ENCODE measurements around the gene KRTCAP2.
"Not testable (repeated sequence)": the region's sequence is repeated elsewhere in the genome, so short reads cannot be mapped to it uniquely, and the experiment has no call there.

The KRTCAP2 gene

DNA sequence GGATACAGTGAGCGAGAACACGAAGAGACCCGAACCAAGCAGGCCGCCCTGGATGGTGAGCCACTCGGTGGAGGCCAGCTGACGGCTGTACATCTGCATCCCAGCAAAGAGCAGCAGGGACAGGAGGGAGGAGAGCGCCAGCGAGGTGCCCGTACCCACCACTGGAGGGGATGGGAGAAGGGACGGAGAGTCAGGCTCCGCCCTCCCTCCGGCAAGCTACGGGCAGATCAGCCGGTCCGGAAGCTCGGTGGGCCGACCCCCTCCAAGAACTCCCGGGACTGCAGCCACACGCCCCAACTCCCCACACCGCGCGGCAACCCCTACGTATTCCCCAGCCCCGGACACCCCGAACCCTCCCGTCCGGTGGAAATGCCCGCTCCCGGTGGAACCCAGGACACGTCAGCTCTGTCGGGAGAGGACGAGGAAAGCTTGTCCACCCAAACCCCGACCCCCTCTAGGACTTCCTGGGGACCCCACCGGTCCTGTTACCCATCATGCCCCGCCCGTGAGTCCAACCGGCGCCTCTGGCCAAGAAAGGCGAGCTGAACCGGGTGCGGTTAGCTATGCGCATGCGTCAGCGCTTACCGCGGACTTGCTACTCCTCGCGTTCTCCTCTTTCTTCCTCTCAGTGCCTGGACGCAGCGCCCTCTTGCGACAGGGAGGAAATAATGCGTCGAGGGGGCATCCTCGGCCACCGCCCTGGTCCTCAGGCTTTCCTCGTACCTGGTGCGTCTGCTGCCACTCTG is at the start of gene KRTCAP2:
KRTCAP2 (minus strand) TSS at position 573 of the 746 bp plus-strand sequence; CDS start at position 493, 80 bp downstream.
- DNase-seq, result peak; percentile 97

DNA sequence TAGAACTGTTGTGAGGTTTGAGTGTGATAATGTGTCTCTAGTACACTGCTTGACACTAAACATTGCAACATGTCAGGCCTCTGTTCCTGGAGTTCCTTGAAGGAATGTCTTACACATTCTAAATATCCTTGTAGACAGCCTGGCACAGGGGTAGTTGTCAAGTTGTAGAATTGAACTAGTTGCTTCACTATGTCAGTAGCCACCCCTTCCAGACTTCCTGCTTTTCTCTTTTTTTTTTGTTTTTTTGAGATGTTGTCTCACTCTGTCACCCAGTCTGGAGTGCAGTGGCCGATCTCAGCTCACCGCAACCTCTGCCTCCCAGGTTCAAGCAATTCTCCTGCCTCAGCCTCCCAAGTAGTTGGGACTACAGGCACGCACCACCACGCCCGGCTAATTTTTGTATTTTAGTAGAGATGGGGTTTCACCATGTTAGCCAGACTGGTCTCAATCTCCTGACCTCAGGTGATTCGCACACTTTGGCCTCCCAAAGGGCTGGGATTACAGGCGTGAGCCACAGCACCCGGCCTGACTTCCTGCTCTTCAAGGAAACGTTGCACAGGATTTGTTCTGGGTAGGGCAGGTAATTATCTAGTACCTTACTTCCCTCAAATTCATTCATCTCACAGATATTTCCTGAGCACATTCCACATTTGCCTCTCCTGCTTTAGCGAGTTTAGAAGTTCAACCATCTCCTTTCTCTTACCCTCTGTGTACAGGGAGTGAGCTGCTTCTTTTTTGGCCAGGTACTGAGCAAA is 47.3 kb upstream of the KRTCAP2 start:
- DNase-seq, result not testable (repeated sequence)

DNA sequence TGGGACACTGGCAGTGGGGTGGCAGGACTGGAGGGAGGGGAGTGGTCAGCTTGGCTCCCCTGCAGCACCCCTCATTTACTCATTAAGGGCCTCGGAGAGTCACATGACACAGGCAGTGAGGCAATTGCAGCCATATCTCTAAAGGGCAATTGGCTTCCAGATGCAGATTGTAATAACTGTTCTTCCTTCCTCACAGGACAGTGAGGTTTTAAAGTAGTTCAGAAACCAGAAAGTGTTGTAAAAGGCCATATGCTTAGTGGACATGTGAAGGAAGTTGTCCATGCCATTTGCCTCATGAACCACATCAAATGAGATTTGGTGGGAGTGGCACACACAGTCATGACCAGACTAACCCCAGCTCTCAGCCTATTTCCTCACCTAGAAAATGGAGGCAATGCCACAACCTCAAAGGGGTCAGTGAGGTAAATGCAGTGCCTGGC is 46.5 kb upstream of the KRTCAP2 start:
- DNase-seq, result peak; percentile 25

DNA sequence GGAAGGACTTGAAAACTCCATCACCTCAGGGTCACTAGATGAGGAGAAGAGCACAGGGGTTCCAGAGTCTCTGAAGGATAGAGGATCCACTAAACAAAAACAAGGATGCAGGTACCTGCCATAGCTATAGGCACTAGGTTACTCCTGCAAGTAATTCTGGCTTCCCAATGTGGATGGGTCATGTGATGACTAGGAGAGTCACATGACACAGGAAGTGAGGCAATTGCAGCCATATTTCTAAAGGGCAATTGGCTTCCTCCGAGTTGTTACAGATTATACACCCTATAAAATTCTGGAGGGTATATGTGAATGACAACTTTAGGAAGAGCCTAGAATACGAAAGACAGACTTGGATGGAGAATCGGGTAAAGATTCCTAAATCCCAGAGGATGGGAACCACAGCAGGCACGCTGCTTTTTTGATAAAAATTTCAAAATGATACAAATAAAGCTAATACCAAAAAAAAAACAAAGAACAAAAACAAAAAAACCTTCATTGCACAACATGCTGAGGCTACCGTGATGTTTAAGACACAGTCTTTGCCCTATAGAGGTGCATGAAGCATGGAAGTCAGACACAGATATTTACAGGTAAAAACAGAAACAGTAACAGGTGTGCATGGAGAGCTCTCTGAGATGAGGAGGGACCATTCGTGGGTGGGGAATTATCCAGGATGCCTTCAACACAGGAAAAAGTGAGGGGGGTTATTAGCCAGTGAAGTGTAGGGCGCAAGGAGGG is 45.9 kb upstream of the KRTCAP2 start:
- peak; percentile 71 for DNase-seq

DNA sequence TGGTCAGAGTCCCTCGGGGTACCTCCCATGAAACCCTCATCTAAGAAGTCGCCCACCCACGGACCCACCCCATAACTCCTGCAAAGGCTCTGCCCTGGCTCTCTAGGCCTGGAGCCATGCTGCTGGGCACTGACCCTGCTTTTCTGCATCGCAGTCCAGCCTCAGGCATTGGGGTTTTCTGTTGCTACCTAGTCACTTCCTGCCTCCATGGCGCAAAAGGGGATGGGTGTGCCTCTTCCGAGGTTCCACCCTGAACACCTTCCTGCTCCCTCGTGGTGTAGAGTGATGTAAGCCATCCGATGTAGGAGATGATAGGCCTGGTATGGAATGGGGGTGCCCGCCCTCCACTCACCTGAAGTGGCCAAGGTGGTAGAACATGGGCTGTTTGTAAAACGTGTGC is 41.6 kb upstream of the KRTCAP2 start:
- DNase-seq, result not testable (repeated sequence)

DNA sequence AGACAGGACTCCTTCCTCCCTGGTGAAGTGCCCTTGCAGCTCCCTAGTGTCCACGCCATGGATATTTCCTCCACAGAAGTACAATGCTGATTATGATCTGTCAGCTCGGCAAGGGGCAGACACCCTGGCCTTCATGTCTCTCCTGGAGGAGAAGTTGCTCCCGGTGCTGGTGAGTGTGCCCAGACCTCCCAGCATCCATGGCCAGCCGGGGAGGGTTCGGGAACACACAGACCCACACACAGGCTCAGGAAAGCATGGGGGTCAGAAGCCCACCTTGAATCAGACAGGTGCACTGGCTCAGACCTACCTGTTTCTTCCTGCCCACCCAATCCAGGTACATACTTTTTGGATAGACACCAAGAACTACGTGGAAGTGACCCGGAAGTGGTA is 38.9 kb upstream of the KRTCAP2 start:
- not testable (repeated sequence) for DNase-seq

DNA sequence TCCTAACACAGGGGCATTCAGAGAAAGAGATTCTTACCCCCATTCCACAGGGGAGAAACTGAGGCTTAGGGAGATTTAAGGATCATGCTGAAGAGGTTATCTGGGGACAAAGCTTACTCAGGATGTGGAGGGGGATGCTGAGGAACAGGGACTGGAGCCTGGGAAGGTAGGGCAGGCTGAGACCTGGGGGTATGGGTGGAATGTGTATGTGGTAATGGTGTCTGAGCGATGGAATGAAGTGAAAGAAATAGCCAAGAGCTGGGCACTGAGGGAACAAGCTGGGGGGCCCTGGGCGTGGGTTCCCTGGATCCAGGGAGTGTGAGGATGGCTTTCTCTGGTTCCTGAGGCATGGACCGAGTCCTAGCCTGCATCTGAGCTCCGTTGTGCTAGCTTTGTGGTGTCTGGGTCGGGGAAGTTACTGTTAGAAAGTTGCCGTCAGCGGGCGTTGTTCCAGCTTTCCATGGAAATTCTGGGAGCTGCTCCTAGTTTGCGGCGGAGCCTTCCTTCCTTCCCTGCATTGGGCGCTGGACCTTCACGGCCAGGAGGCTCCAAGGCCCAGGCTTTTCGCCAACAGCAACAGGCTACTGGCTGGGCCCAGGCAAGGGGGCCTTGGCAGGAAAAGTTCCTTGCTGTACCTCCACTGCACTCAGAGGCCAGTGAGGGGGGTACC is 38.4 kb upstream of the KRTCAP2 start:
- not testable (repeated sequence) for DNase-seq

DNA sequence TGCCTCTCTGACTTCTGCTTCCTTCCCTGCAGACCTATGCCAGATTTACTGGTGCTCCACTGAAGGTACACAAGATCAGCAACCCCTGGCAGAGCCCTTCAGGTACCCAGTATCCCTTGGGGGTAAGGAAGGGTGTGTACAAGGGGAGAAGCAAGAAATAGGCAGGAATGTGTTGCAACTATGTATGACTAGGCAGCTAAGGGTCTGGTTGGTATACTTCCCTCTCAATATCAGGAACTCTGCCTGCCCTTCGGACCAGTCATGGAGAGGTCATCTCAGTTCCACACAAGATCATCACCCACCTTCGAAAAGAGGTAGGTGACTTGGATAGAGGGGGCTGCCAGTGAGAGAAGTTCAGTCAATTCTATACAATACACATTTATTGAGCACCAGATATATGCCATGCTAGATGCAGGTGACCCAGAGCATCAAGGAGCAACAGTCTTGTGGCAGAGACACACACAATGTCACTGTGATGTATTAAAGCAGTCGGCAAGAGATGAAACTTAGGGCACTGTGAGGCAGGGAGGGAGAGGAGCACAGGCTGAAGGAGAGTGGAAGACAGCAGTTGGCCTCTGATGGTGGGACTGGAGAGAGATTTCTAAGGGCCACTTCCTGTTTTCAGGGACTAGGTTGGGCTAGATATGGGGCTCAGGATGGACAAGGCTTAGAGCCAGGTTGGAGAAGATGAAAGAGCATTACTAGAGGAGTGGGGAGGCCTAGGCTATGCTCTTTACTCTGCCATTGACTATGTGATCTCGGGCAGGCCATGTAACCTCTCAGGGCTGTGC is 37.4 kb upstream of the KRTCAP2 start:
- DNase-seq, result no peak

DNA sequence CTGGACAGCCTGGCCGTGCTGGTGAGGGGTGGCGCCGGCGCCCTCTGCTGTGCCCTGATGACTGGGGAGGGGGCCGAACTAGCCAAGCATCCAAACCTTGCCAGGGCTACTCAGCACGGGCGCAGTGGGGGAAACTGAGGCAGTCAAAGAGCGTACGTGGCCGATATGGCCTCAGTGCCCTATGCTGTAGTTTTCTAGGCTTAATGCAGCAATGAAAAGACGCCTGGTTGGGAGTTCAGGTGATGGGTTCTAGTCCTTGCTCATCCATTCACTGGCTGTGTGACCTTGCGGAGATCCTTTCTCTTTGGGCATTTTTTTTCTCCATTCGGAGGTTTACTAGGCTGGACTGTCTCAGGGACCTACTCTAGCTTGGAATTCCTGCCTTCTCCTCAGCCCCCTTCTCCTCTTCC is 36.2 kb upstream of the KRTCAP2 start:
- no peak for DNase-seq

DNA sequence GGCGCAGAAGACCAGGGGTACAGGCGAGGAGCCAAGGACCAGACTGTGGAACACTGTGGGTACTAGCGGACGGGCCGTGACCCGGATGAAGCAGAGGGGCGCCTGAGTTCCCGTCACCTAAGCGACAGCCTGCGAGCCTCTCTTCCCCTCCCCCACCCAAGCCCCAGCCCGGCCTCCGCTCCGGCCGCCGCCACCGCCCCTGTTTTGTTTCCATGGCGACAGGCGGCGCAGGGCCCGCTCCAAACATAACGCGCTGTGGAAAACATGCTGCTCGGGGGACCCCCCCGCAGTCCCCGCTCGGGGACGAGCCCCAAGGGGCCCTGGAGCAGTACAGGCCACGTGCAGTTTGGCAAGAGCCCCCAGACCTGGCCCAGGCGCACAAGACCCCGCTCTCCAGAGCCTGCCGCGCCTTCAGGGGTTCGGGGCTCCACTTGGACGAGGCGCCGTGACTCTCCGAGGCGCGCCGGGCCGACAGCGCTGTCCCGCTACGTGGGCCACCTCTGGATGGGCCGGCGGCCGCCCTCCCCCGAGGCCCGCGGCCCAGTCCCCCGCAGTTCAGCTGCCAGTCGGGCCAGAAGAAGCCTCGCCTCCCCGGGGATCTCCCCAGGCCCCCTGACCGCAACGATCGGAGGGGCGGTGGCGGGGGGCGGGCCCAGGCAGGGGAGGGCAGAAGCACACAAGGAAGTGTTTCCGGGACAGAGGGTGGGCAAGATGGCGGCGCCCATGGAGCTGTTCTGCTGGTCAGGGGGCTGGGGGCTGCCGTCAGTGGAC is 35.6 kb upstream of the KRTCAP2 start, which contains the start of gene MTX1:
MTX1 (plus strand) TSS at position 155 of the 771 bp plus-strand sequence; CDS start at position 265, 110 bp downstream.
- DNase-seq, result peak; percentile 85

DNA sequence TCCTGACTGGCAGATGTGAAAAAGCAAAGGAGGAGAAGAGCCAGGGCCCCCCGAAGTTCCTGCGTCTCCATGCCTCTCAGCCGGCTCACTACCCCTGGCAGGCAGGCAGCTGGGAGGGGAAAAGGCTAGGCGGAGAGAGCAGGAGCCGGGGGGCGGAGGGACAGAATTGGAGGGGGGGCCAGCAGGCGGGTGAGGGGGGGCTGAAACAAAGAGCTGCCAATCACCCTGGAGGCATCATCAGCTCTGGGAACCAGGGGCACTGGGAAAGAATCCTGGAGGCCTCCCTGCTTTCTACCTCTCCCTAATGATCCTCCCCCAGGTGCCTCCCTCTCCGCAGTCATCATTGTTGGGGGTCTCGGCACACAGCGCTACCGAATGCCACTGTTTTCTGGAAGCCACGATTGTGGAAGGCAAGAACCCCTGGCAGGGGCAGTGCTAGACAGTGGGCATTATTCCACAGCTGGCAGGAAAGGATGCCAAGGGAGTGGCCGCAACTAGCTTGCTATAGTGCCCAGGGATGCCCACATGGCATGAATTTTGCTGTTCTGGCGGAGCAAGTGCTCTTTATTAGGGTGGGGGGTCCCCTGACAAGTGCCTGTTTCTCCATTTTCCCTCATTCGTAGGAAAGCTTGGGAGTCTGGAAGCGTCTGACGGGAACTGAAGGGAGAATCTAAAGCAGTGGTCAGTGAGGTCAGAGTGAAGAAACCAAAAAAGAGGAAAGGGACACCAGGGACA is 34.9 kb upstream of the KRTCAP2 start, which contains the start of gene THBS3:
THBS3 (minus strand) TSS at position 92 of the 735 bp plus-strand sequence; CDS start at position 71, 21 bp downstream.
- peak; percentile 84 for DNase-seq

DNA sequence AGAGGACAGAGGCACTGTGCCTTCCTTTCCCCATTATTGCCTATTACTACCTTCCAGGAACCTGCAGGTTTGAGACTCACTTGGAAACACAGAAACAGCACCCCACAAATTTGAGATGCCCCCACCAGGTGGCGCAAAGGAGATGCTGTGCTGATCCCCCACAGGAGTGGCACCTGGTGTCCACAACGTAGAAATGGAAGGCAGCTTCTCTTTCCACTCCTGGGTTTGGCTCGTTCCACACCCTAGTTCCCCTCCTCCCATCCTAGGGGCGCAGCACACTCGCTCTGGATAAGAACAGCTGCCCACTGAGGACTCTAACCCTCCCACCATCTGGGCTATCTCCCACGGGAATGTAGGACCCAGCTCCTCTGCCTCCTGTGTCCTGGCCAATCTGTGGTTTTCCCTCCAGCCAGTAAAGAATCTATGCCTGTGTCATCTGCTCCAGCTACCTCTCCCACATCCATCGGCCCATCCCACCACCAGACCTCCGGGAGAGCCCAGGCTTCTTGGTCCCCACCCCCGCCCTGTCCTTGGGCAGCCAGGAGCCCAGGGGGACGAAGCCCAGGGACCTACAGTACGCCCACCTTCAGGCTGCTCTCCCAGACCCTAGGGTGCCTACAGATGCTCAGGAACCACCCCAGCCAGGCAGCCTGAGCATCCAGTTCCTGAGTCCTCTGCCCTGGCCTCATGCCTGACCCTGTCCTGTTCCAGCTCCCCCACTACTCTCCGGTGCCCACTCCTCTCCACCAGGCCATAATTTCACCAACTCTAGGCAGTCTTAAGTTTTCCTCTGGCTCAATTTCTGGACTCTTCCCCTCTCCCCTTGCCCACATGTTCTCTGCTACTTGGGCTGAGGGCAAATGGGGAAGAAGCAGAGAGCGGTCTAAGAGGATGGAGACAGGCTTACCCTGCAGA is 34.0 kb upstream of the KRTCAP2 start:
- peak; percentile 78 for DNase-seq

DNA sequence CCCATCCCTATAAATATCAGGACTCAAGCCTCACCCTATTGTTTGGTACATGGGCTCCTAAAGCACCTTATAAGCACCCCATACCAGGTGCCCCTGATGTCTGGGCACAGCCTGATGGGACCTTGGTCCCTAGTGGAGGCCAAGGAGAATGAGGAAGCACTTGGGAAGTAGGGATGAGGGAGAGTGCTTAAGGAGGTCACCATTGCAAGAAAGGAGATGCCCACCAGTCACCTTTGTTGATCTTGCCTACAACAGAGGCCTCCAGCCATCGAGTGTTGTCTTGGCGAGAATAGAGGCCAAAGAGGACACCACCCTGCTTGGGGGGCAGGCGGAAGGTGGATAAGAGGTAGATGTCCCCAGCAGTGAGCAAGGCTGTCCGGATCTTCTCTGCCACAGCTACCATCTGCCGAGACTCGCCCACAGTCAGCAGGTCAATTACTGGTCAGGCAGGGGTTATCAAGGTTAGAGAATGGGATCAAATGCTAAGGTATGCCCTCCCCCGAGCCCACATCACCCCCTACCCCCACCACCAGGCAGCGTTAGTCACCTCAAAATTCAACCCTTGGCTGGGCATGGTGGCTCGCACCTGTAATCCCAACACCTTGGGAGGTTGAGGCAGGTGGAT is 33.0 kb upstream of the KRTCAP2 start:
- DNase-seq, result no peak

DNA sequence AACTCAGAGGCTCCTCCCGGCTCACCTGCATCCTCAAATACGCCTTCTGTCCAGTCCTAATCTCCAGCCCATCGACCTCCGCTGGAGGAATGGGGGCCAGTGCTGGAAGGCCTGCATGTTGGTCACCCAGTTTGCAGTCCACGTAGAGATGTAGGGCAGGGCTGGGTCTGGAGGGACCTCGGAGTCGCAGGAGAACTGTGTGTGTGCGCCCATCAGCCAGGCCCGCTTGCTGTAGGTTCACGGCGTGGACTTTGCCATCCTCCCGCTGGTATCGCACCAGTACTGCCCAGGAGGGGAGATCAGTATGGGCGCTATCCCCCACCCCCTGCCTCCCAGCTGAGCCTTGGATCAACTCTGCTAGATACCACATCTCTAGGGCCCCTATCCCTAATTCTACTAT is 31.9 kb upstream of the KRTCAP2 start:
- no peak for DNase-seq

DNA sequence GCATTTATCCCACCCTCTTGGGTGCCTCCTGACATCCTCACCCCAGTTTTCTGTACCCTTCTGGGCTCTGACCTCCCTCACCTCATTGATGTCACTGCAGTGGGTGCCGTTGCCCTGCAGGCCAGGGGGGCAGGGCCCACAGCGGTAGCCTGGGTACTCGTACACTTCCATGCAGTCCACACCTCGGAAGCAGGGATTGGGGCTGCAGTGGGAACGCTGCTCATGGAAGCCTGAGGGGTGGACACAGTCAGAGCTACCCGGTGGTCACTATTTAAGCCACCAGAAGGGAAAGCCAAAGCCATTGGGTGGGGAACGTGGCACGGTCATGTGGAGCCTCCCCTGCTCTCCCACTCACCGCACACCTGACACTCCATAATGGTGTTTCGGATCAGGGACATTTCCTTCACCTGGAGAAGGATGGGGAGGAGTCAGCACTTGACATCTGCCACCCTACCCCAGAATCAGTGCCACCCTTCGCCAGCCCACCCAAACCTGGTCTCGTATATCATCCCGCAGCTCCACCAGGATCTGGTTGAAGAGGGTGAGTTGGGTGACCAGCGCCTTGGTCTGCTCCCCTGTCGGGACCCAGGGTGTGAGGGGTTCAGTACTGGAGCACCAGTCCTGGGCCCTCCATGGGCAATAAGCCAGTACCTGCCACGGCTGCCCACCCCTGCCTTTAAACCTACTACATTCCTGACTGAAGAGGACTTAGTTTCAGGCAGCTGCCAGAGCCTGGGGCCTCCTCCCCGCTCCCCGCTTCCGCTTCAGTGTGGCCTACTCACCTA is 29.8 kb upstream of the KRTCAP2 start:
- no peak for DNase-seq

DNA sequence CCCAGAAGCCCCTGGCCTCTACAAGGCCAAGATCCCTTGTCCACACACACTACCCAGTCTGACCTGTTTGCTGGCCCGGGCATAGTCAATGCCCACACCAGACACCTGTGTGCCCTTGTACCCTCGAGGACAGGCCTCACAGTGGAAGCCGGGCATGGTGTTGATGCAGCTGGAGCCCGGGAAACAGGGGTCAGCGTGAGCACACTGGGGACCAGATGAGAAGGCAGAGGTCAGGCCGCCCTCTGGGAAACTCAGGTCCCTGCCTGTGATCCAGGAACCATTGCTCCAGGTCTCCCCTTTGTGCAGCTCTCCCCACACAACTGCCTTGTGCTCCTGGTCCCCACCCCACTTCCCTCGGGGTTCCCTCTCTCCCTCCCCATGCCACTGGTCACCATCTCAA is 29.1 kb upstream of the KRTCAP2 start:
- DNase-seq, result no peak

DNA sequence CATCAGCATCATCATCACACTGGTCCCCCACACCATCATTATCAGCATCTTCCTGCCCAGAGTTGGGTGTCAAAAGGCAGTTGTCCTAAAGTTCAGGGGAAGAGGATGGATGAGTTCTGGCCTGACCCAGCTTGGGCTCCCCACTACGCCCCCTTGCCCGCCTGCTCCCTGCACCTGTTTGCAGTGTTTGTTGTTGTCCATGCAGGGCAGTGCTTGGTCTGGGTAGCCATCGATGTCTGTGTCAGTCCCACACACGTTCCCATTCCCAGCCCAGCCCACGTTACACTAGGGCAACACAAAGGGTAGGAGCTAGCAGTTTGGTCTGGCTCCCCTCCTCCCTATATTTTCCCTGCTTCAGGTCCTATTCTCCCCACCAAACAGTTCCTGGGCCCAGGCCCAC is 27.8 kb upstream of the KRTCAP2 start:
- DNase-seq, result no peak

DNA sequence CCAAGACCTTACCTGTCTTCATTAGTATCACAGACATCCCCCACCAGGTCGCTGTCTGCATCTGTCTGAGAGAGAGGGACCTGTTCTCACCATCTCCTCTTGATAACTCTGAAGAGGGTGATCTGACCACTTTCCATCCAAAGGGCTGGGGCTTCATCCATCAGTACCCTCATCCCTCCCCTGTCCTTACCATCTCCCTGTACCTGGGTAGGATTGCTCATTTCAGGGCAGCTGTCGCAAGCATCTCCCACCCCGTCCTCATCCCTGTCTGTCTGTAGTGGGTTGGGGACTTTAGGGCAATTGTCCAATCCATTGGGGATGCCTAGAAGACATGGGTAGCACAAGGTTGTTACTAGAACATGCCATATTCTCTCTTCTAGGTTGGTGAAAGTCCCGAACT is 26.7 kb upstream of the KRTCAP2 start:
- DNase-seq, result no peak
